OCI-M2 (cell line): ENCODE measurements around the gene HECTD2.
"Not testable (repeated sequence)": the region's sequence is repeated elsewhere in the genome, so short reads cannot be mapped to it uniquely, and the experiment has no call there.

Experiments used
- DNase-seq: peaks from one replicate; lab custom pipeline; 2025; ENCODE audit not compliant: unreplicated experiment; lab: John Stamatoyannopoulos, UW

Gene HECTD2

GRCh38 chr10:91472911-91473310 lies 62.8 kb downstream of the HECTD2 start:
- no peak for DNase-seq

- DNase-seq, result no peak
Observed at GRCh38 chr10:91474009-91474408, 63.9 kb downstream of the HECTD2 start.

- DNase-seq, result no peak
Observed at GRCh38 chr10:91477236-91477635, 67.1 kb downstream of the HECTD2 start.

GRCh38 chr10:91479583-91479982 lies 69.4 kb downstream of the HECTD2 start:
- DNase-seq, result no peak

GRCh38 chr10:91487911-91488582 lies 77.9 kb downstream of the HECTD2 start:
- DNase-seq, result no peak

GRCh38 chr10:91493313-91493712 lies 83.2 kb downstream of the HECTD2 start:
- DNase-seq, result no peak

GRCh38 chr10:91495402-91495801 lies 85.3 kb downstream of the HECTD2 start:
- DNase-seq, result no peak

- no peak for DNase-seq
Observed at GRCh38 chr10:91496016-91496415, 85.9 kb downstream of the HECTD2 start.

GRCh38 chr10:91511549-91512330 lies 101.6 kb downstream of the HECTD2 start:
- no peak for DNase-seq

- no peak for DNase-seq
Observed at GRCh38 chr10:91512458-91512857, 102.3 kb downstream of the HECTD2 start.

- DNase-seq, result no peak
Observed at GRCh38 chr10:91513598-91514424, 103.7 kb downstream of the HECTD2 start.

GRCh38 chr10:91514787-91515186 lies 104.6 kb downstream of the HECTD2 start:
- no peak for DNase-seq

- DNase-seq, result no peak
Observed at GRCh38 chr10:91517394-91517793, 107.2 kb downstream of the HECTD2 start.

- no peak for DNase-seq
Observed at GRCh38 chr10:91519899-91520514, 109.9 kb downstream of the HECTD2 start.

- no peak for DNase-seq
Observed at GRCh38 chr10:91520661-91521060, 110.5 kb downstream of the HECTD2 start.

GRCh38 chr10:91521439-91521838 lies 111.3 kb downstream of the HECTD2 start:
- DNase-seq, result no peak

- no peak for DNase-seq
Observed at GRCh38 chr10:91525896-91526712, 116.0 kb downstream of the HECTD2 start.

GRCh38 chr10:91528080-91528479 lies 117.9 kb downstream of the HECTD2 start:
- DNase-seq, result no peak

GRCh38 chr10:91528768-91529167 lies 118.6 kb downstream of the HECTD2 start:
- no peak for DNase-seq

- not testable (repeated sequence) for DNase-seq
Observed at GRCh38 chr10:91534789-91535188, 124.6 kb downstream of the HECTD2 start.
